Natural killer cell (primary cell): ENCODE results near the gene ARID4B. TPM values are rescaled to one million over a fixed set of nuclear protein-coding genes. Genes with fewer than 3 reads are reported as not detected.

Experiments used
- ATAC-seq, 3 donors: fragments of 150-1000 bp in 2 of 3; fragments of 200-7000 bp in 1 of 3; cut with Tn5 transposase; 1 replicate in 1 of 3; 2 replicates in 2 of 3; pipeline ENCODE4 v1.10.0; 2021; ENCODE audit warnings: mild to moderate bottlenecking in 2 of 3, moderate library complexity in 2 of 3
- DNase-seq, 2 donors: peaks; one replicate each; pipeline versions ENCODE4 v3.0.0 to v3.0.0-alpha.2; 2013 to 2021; ENCODE audit warnings: mixed read lengths in 1 of 2
- H3K27ac ChIP-seq: one replicate; pipeline ENCODE4 v1.5.1; 2013; ENCODE audit warnings: mild to moderate bottlenecking, low read length
- H3K27me3 ChIP-seq: one replicate; pipeline ENCODE4 v1.6.1; 2013; ENCODE audit warnings: low read length; ENCODE audit not compliant: control insufficient read depth, insufficient read depth
- H3K36me3 ChIP-seq: one replicate; pipeline ENCODE4 v1.6.1; 2013; ENCODE audit warnings: low read length; ENCODE audit not compliant: control insufficient read depth, insufficient read depth
- H3K4me1 ChIP-seq: one replicate; pipeline ENCODE4 v1.6.1; 2013; ENCODE audit warnings: low read length; ENCODE audit not compliant: control insufficient read depth, insufficient read depth
- H3K4me3 ChIP-seq: one replicate; pipeline ENCODE4 v1.5.1; 2013; ENCODE audit warnings: low read length
- H3K9me3 ChIP-seq: one replicate; pipeline ENCODE4 v1.6.1; 2013; ENCODE audit warnings: low read length; ENCODE audit not compliant: control insufficient read depth, insufficient read depth
- H3K27ac Mint-ChIP-seq, 2 donors: one replicate each; pipeline ENCODE4 v1.8.0; 2022; ENCODE audit warnings: mild to moderate bottlenecking in 2 of 2, mixed read lengths in 2 of 2, moderate library complexity in 1 of 2
- H3K27me3 Mint-ChIP-seq, 2 donors: one replicate each; pipeline ENCODE4 v1.8.0; 2022; ENCODE audit warnings: low read depth in 2 of 2, mixed read lengths in 2 of 2
- H3K36me3 Mint-ChIP-seq: one replicate; pipeline ENCODE4 v1.8.0; 2022; ENCODE audit warnings: mixed read lengths
- H3K4me1 Mint-ChIP-seq, 2 donors: one replicate each; pipeline ENCODE4 v1.8.0; 2022; ENCODE audit warnings: mixed read lengths in 2 of 2
- H3K4me3 Mint-ChIP-seq: one replicate; pipeline ENCODE4 v1.8.0; 2022; ENCODE audit warnings: mild to moderate bottlenecking, moderate library complexity, mixed read lengths
- H3K9me3 Mint-ChIP-seq, 2 donors: one replicate each; pipeline ENCODE4 v1.8.0; 2022; ENCODE audit warnings: mixed read lengths in 2 of 2
- WGBS: methylation state at CpG from one replicate; pipeline ENCODE4 v1.1.7; 2013; ENCODE audit warnings: missing lambda C conversion rate; ENCODE audit not compliant: insufficient coverage; 5-methylcytosine and 5-hydroxymethylcytosine counted together
- intact Hi-C: fragments of 100-400 bp; cut with micrococcal nuclease; formaldehyde crosslinking; loops from one replicate; pipeline ENCODE4 v1.14.2; 2022
- total RNA-seq, 4 donors: library from RNA; stranded (reverse); fragments of 120-200 nt in 1 of 4; gene quantifications; one replicate each; pipeline versions ENCODE4 v1.2.3 to v1.2.4, GENCODE V29; 2013 to 2022
- TF ChIP-seq, protein P1 (sequence below): fragments of 200-600 bp; IDR thresholded peaks from one replicate; pipeline ENCODE4 v1.8.0; 2022; ENCODE audit warnings: antibody characterized with exemption

The ARID4B gene
- total RNA-seq, 3 donors from 2014 or later (not counting 1 experiment from before 2014, with no cell fraction given) = 161 to 189 (median 178) TPM

DNA sequence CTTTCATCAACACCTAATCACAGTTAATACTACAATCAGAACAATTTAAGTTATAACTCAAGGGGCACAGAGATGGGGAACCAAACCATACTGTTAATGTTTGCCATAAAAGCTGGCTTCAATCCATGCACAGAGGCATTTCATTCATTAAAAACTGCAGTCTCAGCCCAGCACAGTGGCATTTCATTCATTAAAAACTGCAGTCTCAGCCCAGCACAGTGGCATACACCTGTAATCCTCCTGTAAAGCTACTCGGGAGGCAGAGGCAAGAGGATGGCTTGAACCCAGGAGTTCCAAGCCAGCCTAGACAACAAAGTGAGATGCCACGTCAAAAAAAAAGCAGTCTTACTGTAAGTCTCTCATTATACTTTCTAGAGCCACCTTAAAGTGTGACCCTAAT is 29.2 kb downstream of the ARID4B start:
- Mint-ChIP-seq H3K9me3 (peaks cover 0 to 4% of the 10 kb centered on the region in 2 donors), H3K36me3 (no peaks in the 10 kb centered on the region), H3K27me3 (no peaks in the 10 kb centered on the region), H3K4me3 (peak overlapping the region; percentile 62), H3K4me1 (peaks cover 48 to 56% of the 10 kb centered on the region in 2 donors), H3K27ac (peak overlapping the region; percentile 81 to 90)
- 39% methylated on average over 2 of the region's 2 CpGs for WGBS
- H3K36me3 ChIP-seq = no peaks in the 10 kb centered on the region
- H3K4me3 ChIP-seq = no peak overlapping the region
- peaks cover 10% of the 10 kb centered on the region for H3K9me3 ChIP-seq
- H3K27ac ChIP-seq = peak overlapping the region; percentile 38
- DNase-seq (peak in 1 of 2 donors; percentile 24), ATAC-seq (no peak)
- H3K27me3 ChIP-seq = no peaks in the 10 kb centered on the region
- TF ChIP-seq, protein P1, sequence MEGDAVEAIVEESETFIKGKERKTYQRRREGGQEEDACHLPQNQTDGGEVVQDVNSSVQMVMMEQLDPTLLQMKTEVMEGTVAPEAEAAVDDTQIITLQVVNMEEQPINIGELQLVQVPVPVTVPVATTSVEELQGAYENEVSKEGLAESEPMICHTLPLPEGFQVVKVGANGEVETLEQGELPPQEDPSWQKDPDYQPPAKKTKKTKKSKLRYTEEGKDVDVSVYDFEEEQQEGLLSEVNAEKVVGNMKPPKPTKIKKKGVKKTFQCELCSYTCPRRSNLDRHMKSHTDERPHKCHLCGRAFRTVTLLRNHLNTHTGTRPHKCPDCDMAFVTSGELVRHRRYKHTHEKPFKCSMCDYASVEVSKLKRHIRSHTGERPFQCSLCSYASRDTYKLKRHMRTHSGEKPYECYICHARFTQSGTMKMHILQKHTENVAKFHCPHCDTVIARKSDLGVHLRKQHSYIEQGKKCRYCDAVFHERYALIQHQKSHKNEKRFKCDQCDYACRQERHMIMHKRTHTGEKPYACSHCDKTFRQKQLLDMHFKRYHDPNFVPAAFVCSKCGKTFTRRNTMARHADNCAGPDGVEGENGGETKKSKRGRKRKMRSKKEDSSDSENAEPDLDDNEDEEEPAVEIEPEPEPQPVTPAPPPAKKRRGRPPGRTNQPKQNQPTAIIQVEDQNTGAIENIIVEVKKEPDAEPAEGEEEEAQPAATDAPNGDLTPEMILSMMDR = no peak
- intact Hi-C loops = no loop called here
- H3K4me1 ChIP-seq = peaks cover 51% of the 10 kb centered on the region

DNA sequence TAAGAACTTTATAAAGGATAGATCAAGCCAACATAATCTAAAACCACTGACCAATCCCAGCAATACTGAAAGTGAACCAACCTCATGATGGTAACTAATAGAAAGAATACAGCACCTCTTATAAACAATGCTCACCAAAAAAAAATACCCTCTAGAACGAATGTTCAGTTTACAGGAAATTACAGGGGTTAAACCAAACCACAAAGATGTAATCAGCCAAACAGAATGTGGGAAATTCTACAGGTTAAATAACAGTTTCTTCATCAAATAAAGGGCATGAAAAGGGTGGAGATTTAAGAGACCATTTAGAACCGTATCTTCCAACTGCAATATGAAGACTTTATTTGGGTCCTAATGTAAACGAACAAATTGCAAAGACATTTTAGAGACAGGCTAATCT is 30.4 kb downstream of the ARID4B start:
- Histone ChIP-seq H3K4me1 (peaks cover 42% of the 10 kb centered on the region), H3K36me3 (no peaks in the 10 kb centered on the region), H3K9me3 (peaks cover 10% of the 10 kb centered on the region), H3K27me3 (no peaks in the 10 kb centered on the region), H3K27ac (peak overlapping the region; percentile 88), H3K4me3 (peak overlapping the region; percentile 1)
- intact Hi-C loops = loop anchor here (1.0 kb wide), 2 partner anchors 8 to 31 kb away; partner anchors contain the start of genes ARID4B and GGPS1
- H3K36me3 Mint-ChIP-seq = no peaks in the 10 kb centered on the region
- peaks cover 50 to 56% of the 10 kb centered on the region in 2 donors for H3K4me1 Mint-ChIP-seq
- DNase-seq (peak in 1 of 2 donors; percentile 83), ATAC-seq (peak; percentile 77 to 89 (median 85))
- WGBS = 20% methylated on average over 3 of the region's 3 CpGs
- H3K9me3 Mint-ChIP-seq = peaks cover 0 to 4% of the 10 kb centered on the region in 2 donors
- H3K4me3 Mint-ChIP-seq = peak overlapping the region; percentile 76
- TF ChIP-seq, protein P1 = no peak
- H3K27me3 Mint-ChIP-seq = no peaks in the 10 kb centered on the region
- peak overlapping the region; percentile 83 to 90 for H3K27ac Mint-ChIP-seq

DNA sequence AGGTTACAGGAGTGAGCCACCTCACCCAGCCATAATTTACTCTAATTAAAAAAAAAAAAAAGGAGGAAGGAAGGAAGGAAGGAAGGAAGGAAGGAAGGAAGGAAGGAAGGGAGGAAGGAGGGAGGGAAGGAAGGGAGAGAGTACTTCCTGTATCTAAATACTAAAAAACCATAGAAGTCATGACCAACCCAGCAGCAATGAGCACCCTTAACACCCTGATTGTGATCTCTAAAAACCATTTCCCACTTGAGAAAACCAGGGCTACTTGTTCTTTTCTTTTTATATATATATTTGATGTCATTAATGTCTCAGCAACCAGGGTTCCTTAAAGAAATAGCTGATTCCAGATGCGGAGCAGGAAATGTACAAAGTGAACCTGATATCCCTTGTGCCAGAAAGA is 31.2 kb downstream of the ARID4B start:
- H3K9me3 Mint-ChIP-seq = peaks cover 0 to 4% of the 10 kb centered on the region in 2 donors
- H3K4me3 ChIP-seq = no peak overlapping the region
- no peaks in the 10 kb centered on the region for H3K27me3 ChIP-seq
- ATAC-seq (peak; percentile 43 to 67 (median 52)), DNase-seq (peak in 1 of 2 donors; percentile 57)
- no peaks in the 10 kb centered on the region for H3K27me3 Mint-ChIP-seq
- 79% methylated on average over 1 of the region's 1 CpG for WGBS
- no peaks in the 10 kb centered on the region for H3K36me3 ChIP-seq
- peaks cover 52 to 53% of the 10 kb centered on the region in 2 donors for H3K4me1 Mint-ChIP-seq
- H3K36me3 Mint-ChIP-seq = no peaks in the 10 kb centered on the region
- peak overlapping the region; percentile 88 for H3K27ac ChIP-seq
- TF ChIP-seq, protein P1 = no peak
- H3K9me3 ChIP-seq = peaks cover 10% of the 10 kb centered on the region
- peak overlapping the region; percentile 76 for H3K4me3 Mint-ChIP-seq
- H3K4me1 ChIP-seq = peaks cover 46% of the 10 kb centered on the region
- intact Hi-C loops = loop anchor here (1.0 kb wide), 2 partner anchors 9 to 32 kb away; partner anchors contain the start of genes ARID4B and GGPS1
- peak overlapping the region; percentile 83 to 90 for H3K27ac Mint-ChIP-seq

DNA sequence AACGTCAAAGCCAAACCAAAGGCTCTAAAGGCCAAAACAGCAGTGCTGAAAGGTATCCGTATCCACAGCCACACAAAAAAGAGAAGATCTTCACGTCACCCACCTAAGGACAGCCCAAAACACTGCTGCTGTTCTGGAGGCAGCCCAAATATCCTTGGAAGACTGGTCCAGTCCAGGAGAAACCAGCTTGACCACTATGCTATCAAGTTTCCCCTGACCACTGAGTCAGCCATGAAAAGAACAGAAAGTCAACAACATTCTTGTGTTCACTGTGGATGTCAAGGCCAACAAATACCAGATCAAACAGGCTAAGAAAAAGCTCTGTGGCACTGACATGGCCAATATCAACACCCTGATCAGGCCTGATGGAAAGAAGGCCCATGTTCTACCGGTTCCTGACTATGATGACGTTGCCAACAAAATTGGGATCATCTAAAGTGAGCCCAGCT is 32.1 kb downstream of the ARID4B start:
- no peak for ATAC-seq
- Mint-ChIP-seq H3K4me3 (peak overlapping the region; percentile 43), H3K4me1 (peaks cover 56% of the 10 kb centered on the region in 2 donors), H3K36me3 (no peaks in the 10 kb centered on the region), H3K27me3 (no peaks in the 10 kb centered on the region), H3K9me3 (peaks cover 0 to 4% of the 10 kb centered on the region in 2 donors), H3K27ac (peak overlapping the region; percentile 83 to 90)
- WGBS = 94% methylated on average over 5 of the region's 5 CpGs
- H3K27me3 ChIP-seq = no peaks in the 10 kb centered on the region
- peaks cover 39% of the 10 kb centered on the region for H3K4me1 ChIP-seq
- DNase-seq = no peak
- intact Hi-C loops = no loop called here
- TF ChIP-seq, protein P1 = no peak
- no peaks in the 10 kb centered on the region for H3K36me3 ChIP-seq
- H3K9me3 ChIP-seq = peaks cover 10% of the 10 kb centered on the region
- H3K27ac ChIP-seq = peak overlapping the region; percentile 88
- H3K4me3 ChIP-seq = no peak overlapping the region
